ENCODE measurements around the gene INPP5F.

DNA sequence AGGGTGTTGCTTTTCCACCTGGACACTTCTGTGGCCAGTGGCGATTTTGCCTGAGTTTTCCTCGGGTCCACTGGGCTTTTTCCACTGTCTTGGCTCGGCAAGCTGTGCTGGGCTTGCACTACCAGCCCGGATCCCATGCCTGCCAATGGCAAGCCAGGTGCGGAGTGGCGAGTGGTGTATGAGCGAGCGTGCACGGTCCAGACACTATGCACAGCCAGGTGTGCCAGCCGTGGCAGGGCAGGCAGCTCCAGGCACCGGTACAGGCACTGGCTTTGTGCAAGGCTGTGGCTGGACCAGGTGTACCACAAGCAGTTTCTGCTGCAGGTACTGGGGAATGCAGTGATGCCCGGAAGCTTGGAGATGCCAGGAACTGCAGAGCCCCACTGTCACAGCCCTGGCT is 22.1 kb downstream of the INPP5F start:
- no peak for TF ChIP-seq POLR2A (IDR thresholded peaks at IDR 0.05; ENCODE audit: low read length)
- no peak for TF ChIP-seq GATA1 (IDR thresholded peaks at IDR 0.05; ENCODE audit: low read depth, low read length)
